Liver (tissue), 9 donors: ENCODE data around the gene MARCHF3. TPM values are rescaled to one million over a fixed set of nuclear protein-coding genes. Genes with fewer than 3 reads are reported as not detected.

ENCODE experiments used
- DNase-seq: peaks from one replicate; pipeline ENCODE4 v3.0.0-alpha.2; 2017; ENCODE audit warnings: low spot score
- H3K27ac ChIP-seq, 2 donors: one replicate each; pipeline ENCODE4 v1.7.0; 2013; ENCODE audit warnings: inconsistent platforms in 2 of 2, low read length in 2 of 2, control low read depth in 1 of 2, low read depth in 1 of 2, mild to moderate bottlenecking in 1 of 2
- H3K27me3 ChIP-seq, 4 donors: one replicate each; pipeline versions ENCODE4 v1.6.1 to v1.7.0; 2013; ENCODE audit warnings: low read length in 3 of 4, inconsistent platforms in 1 of 4, mild to moderate bottlenecking in 1 of 4, moderate library complexity in 1 of 4; ENCODE audit not compliant: control insufficient read depth in 4 of 4, insufficient read depth in 4 of 4
- H3K36me3 ChIP-seq, 4 donors: one replicate each; pipeline versions ENCODE4 v1.6.1 to v1.7.0; 2013; ENCODE audit warnings: low read length in 3 of 4, mild to moderate bottlenecking in 3 of 4, low read depth in 1 of 4, moderate library complexity in 1 of 4; ENCODE audit not compliant: control insufficient read depth in 4 of 4, insufficient read depth in 3 of 4
- H3K4me1 ChIP-seq, 4 donors: one replicate each; pipeline versions ENCODE4 v1.6.1 to v1.7.0; 2013; ENCODE audit warnings: low read length in 3 of 4, mild to moderate bottlenecking in 3 of 4, moderate library complexity in 1 of 4; ENCODE audit not compliant: control insufficient read depth in 4 of 4, insufficient read depth in 4 of 4
- H3K4me3 ChIP-seq, 3 donors: one replicate each; pipeline versions ENCODE4 v1.6.1 to v1.7.0; 2013; ENCODE audit warnings: low read length in 3 of 3, control low read depth in 1 of 3, low read depth in 1 of 3, mild to moderate bottlenecking in 1 of 3
- H3K9ac ChIP-seq, 2 donors: one replicate each; pipeline ENCODE4 v1.7.0; 2013; ENCODE audit warnings: low read length in 2 of 2, mild to moderate bottlenecking in 2 of 2, moderate library complexity in 2 of 2, control low read depth in 1 of 2, low read depth in 1 of 2
- H3K9me3 ChIP-seq, 4 donors: one replicate each; pipeline versions ENCODE4 v1.6.1 to v1.7.0; 2013; ENCODE audit warnings: low read length in 3 of 4; ENCODE audit not compliant: control insufficient read depth in 4 of 4
- EGR1 ChIP-seq, 2 donors: IDR thresholded peaks; 2 replicates each; pipeline ENCODE4 v1.6.1; 2016 to 2018; ENCODE audit warnings: antibody characterized with exemption in 2 of 2, low read depth in 2 of 2
- FOXA1 ChIP-seq: IDR thresholded peaks from 2 replicates; pipeline ENCODE4 v1.6.1; 2016; ENCODE audit warnings: antibody characterized with exemption
- FOXA2 ChIP-seq: IDR thresholded peaks from 2 replicates; pipeline ENCODE4 v1.6.1; 2016; ENCODE audit warnings: antibody characterized with exemption
- GABPA ChIP-seq, 2 donors: IDR thresholded peaks in 1 of 2; conservative IDR thresholded peaks in 1 of 2; 2 replicates each; pipeline ENCODE4 v1.6.1; 2016; ENCODE audit warnings: antibody characterized with exemption in 2 of 2, mild to moderate bottlenecking in 1 of 2, moderate library complexity in 1 of 2
- HNF4A ChIP-seq, 2 donors: conservative IDR thresholded peaks; 2 replicates each; pipeline ENCODE4 v1.6.1; 2016; ENCODE audit warnings: antibody characterized with exemption in 2 of 2, mild to moderate bottlenecking in 2 of 2
- HNF4G ChIP-seq: IDR thresholded peaks from 2 replicates; pipeline ENCODE4 v1.6.1; 2016; ENCODE audit warnings: antibody characterized with exemption
- JUND ChIP-seq, 2 donors: IDR thresholded peaks; 2 replicates each; pipeline ENCODE4 v1.6.1; 2016; ENCODE audit warnings: antibody characterized with exemption in 2 of 2
- NR2F2 ChIP-seq: IDR thresholded peaks from 2 replicates; pipeline ENCODE4 v1.6.1; 2016; ENCODE audit warnings: antibody characterized with exemption
- RAD21 ChIP-seq, 2 donors: IDR thresholded peaks; 2 replicates each; pipeline ENCODE4 v1.6.1; 2016; ENCODE audit warnings: antibody characterized with exemption in 2 of 2, mild to moderate bottlenecking in 2 of 2
- RXRA ChIP-seq, 2 donors: IDR thresholded peaks; 2 replicates each; pipeline ENCODE4 v1.6.1; 2017 to 2018; ENCODE audit warnings: antibody characterized with exemption in 2 of 2, mild to moderate bottlenecking in 1 of 2
- SP1 ChIP-seq: IDR thresholded peaks from 2 replicates; pipeline ENCODE4 v1.6.1; 2018; ENCODE audit warnings: antibody characterized with exemption, mild to moderate bottlenecking
- TAF1 ChIP-seq: conservative IDR thresholded peaks from 2 replicates; pipeline ENCODE4 v1.6.1; 2016; ENCODE audit warnings: antibody characterized with exemption, mild to moderate bottlenecking
- YY1 ChIP-seq: IDR thresholded peaks from 2 replicates; pipeline ENCODE4 v1.6.1; 2016; ENCODE audit warnings: antibody characterized with exemption, mild to moderate bottlenecking
- WGBS: extraction: QIAGEN DNeasy Blood & Tissue Kit; methylation state at CpG from one replicate; pipeline ENCODE4 v1.1.7; 2013; 5-methylcytosine and 5-hydroxymethylcytosine counted together
- polyA plus RNA-seq, 2 donors: library from polyadenylated mRNA; stranded (reverse) in 1 of 2; unstranded in 1 of 2; fragments of 200-250 nt in 1 of 2; fragments of >200 nt in 1 of 2; fragmentation: Nextera tagmentation in 1 of 2; extraction: Ambion mirVana in 1 of 2; gene quantifications; one replicate each; pipeline versions ENCODE4 v1.2.1 to v1.2.3, GENCODE V29; 2013 to 2015
- total RNA-seq, 2 donors: library from RNA; depleted of rRNA; stranded (reverse); fragments of >200 nt; gene quantifications; one replicate each; pipeline ENCODE4 v1.2.3, GENCODE V29; 2014
- TF ChIP-seq, protein P1 (sequence below): IDR thresholded peaks from 2 replicates; pipeline ENCODE4 v1.6.1; 2016; ENCODE audit warnings: antibody characterized with exemption
- TF ChIP-seq, protein P2 (sequence below): IDR thresholded peaks from 2 replicates; pipeline ENCODE4 v1.6.1; 2016; ENCODE audit warnings: antibody characterized with exemption, mild to moderate bottlenecking
- TF ChIP-seq, protein P3 (sequence below): fragments of 150-350 bp; IDR thresholded peaks from 2 replicates; pipeline ENCODE4 v1.5.1; 2017; ENCODE audit warnings: improper control_type of control experiment, low read depth, low read length; ENCODE audit not compliant: missing input control
- TF ChIP-seq, protein P4 (sequence below): IDR thresholded peaks from 2 replicates; pipeline ENCODE4 v1.6.1; 2016; ENCODE audit warnings: antibody characterized with exemption
- TF ChIP-seq, protein P5 (sequence below): IDR thresholded peaks from 2 replicates; pipeline ENCODE4 v1.6.1; 2016; ENCODE audit warnings: antibody characterized with exemption
- donor health status: healthy.
- donor health status: healthy.
- donor health status: healthy.
- donor health status: healthy.
- donor health status: healthy.

Gene MARCHF3
- total and polyA plus RNA-seq, 4 donors: 0.93 to 51.0 (median 1.4) TPM

DNA sequence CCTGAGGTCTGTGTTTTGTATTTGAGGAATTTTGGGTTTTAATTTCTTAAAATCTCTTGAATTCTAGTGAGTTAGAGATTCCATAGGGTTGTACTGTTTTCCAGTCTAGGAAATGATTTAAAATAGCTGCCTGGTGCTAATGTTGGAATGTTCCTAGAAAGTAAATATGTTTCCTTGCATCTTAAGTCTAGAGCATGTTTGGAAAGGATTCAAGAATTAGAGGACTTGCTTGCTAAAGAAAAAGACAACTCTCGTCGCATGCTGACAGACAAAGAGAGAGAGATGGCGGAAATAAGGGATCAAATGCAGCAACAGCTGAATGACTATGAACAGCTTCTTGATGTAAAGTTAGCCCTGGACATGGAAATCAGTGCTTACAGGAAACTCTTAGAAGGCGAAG is 211.6 kb downstream of the MARCHF3 start:
- DNase-seq: no peak
- no peak overlapping the region for H3K4me3 ChIP-seq
- 97% methylated on average over 4 of the region's 4 CpGs for WGBS
- TF ChIP-seq RAD21 (IDR thresholded peaks at IDR 0.05): no peak
- TF ChIP-seq, protein P1, sequence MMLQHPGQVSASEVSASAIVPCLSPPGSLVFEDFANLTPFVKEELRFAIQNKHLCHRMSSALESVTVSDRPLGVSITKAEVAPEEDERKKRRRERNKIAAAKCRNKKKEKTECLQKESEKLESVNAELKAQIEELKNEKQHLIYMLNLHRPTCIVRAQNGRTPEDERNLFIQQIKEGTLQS: no peak
- TF ChIP-seq RXRA (IDR thresholded peaks at IDR 0.05): no peak
- no peak for TF ChIP-seq HNF4G
- no peak for TF ChIP-seq JUND (IDR thresholded peaks at IDR 0.05)
- TF ChIP-seq, protein P2, sequence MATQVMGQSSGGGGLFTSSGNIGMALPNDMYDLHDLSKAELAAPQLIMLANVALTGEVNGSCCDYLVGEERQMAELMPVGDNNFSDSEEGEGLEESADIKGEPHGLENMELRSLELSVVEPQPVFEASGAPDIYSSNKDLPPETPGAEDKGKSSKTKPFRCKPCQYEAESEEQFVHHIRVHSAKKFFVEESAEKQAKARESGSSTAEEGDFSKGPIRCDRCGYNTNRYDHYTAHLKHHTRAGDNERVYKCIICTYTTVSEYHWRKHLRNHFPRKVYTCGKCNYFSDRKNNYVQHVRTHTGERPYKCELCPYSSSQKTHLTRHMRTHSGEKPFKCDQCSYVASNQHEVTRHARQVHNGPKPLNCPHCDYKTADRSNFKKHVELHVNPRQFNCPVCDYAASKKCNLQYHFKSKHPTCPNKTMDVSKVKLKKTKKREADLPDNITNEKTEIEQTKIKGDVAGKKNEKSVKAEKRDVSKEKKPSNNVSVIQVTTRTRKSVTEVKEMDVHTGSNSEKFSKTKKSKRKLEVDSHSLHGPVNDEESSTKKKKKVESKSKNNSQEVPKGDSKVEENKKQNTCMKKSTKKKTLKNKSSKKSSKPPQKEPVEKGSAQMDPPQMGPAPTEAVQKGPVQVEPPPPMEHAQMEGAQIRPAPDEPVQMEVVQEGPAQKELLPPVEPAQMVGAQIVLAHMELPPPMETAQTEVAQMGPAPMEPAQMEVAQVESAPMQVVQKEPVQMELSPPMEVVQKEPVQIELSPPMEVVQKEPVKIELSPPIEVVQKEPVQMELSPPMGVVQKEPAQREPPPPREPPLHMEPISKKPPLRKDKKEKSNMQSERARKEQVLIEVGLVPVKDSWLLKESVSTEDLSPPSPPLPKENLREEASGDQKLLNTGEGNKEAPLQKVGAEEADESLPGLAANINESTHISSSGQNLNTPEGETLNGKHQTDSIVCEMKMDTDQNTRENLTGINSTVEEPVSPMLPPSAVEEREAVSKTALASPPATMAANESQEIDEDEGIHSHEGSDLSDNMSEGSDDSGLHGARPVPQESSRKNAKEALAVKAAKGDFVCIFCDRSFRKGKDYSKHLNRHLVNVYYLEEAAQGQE: no peak
- TF ChIP-seq FOXA1: no peak
- TF ChIP-seq, protein P3, sequence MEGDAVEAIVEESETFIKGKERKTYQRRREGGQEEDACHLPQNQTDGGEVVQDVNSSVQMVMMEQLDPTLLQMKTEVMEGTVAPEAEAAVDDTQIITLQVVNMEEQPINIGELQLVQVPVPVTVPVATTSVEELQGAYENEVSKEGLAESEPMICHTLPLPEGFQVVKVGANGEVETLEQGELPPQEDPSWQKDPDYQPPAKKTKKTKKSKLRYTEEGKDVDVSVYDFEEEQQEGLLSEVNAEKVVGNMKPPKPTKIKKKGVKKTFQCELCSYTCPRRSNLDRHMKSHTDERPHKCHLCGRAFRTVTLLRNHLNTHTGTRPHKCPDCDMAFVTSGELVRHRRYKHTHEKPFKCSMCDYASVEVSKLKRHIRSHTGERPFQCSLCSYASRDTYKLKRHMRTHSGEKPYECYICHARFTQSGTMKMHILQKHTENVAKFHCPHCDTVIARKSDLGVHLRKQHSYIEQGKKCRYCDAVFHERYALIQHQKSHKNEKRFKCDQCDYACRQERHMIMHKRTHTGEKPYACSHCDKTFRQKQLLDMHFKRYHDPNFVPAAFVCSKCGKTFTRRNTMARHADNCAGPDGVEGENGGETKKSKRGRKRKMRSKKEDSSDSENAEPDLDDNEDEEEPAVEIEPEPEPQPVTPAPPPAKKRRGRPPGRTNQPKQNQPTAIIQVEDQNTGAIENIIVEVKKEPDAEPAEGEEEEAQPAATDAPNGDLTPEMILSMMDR: no peak
- no peak for TF ChIP-seq EGR1 (IDR thresholded peaks at IDR 0.05; ENCODE audit: low read depth in 2 of 2)
- no peak for TF ChIP-seq FOXA2
- no peak for TF ChIP-seq HNF4A (conservative IDR thresholded peaks at IDR 0.05)
- no peak for TF ChIP-seq GABPA (IDR thresholded peaks at IDR 0.05 in 1 of 2, conservative IDR thresholded peaks at IDR 0.05 in 1 of 2)
- TF ChIP-seq, protein P4, sequence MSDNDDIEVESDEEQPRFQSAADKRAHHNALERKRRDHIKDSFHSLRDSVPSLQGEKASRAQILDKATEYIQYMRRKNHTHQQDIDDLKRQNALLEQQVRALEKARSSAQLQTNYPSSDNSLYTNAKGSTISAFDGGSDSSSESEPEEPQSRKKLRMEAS: no peak
- no peak for TF ChIP-seq YY1
- TF ChIP-seq, protein P5, sequence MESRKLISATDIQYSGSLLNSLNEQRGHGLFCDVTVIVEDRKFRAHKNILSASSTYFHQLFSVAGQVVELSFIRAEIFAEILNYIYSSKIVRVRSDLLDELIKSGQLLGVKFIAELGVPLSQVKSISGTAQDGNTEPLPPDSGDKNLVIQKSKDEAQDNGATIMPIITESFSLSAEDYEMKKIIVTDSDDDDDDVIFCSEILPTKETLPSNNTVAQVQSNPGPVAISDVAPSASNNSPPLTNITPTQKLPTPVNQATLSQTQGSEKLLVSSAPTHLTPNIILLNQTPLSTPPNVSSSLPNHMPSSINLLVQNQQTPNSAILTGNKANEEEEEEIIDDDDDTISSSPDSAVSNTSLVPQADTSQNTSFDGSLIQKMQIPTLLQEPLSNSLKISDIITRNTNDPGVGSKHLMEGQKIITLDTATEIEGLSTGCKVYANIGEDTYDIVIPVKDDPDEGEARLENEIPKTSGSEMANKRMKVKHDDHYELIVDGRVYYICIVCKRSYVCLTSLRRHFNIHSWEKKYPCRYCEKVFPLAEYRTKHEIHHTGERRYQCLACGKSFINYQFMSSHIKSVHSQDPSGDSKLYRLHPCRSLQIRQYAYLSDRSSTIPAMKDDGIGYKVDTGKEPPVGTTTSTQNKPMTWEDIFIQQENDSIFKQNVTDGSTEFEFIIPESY: no peak
- TF ChIP-seq SP1: no peak
- TF ChIP-seq NR2F2: no peak
- TF ChIP-seq TAF1: no peak
- no peaks in the 10 kb centered on the region for H3K27me3 ChIP-seq
- no peaks in the 10 kb centered on the region for H3K9me3 ChIP-seq
- no peaks in the 10 kb centered on the region for H3K4me1 ChIP-seq
- peaks cover 0 to 4% (median 3%) of the 10 kb centered on the region in 4 donors for H3K36me3 ChIP-seq
- no peak overlapping the region for H3K9ac ChIP-seq
- no peak overlapping the region for H3K27ac ChIP-seq

Other genes with a start within 250 kb of the MARCHF3 start
- gene C5orf63, start 42.9 kb upstream of the MARCHF3 start, total RNA-seq: 1 to 10 TPM; 3.1 to 4.4 TPM
- gene C5orf63, start 42.9 kb upstream of the MARCHF3 start, polyA plus RNA-seq: 1 to 10 TPM; 2.1 to 6.4 TPM